ENCODE results near the gene GRM8.

Gene GRM8

DNA sequence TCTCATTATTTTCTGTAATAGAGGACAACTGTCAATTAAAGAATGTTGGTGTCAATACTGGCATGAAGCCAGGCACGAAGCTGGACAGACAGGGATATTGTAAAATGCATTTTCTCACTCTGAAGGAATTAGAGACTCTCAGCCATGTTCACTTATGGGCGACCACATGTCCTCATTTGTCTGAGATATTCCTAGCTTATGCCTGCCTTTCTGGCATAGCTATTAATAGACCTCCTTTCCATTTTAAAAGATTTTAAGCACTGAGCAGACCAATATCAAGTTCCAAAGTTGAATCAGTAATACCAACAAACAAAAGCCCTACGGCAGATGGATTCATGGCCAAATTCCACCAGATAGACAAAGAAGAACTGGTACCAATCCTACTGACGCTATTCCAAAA lies 589.9 kb downstream of the GRM8 start:
- Histone ChIP-seq H3K27me3 (ENCODE audit: control insufficient read depth in 1 of 2, insufficient read depth in 2 of 2, low read length in 2 of 2) (no peaks in the 10 kb centered on the region), H3K27ac (ENCODE audit: low read depth, low read length) (no peak overlapping the region)

DNA sequence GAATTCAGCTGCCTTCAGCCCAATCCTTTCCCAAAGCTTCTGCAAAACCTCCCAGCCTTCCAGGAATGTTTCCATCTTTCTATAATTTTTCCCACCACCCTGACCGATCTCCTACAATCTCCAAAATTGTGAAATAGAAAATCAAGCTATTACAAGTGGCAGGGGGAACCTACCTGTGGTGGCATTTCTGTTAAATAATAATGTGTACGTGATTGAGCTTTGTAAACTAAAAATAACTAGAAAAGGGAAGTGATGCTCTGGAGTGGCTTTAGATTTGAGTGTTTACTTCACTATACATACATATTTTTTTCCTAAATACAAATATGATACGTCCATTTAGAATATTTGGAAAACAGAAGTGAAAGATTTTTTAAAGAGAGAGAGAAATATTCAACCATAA lies 593.6 kb downstream of the GRM8 start:
- Histone ChIP-seq H3K9ac (ENCODE audit: low read depth in 1 of 2, low read length in 2 of 2) (no peak overlapping the region), H3K4me1 (ENCODE audit: control insufficient read depth in 1 of 2, insufficient read depth in 2 of 2, low read length in 2 of 2) (no peaks in the 10 kb centered on the region), H3K27me3 (ENCODE audit: control insufficient read depth in 1 of 2, insufficient read depth in 2 of 2, low read length in 2 of 2) (no peaks in the 10 kb centered on the region), H3K36me3 (ENCODE audit: control insufficient read depth in 1 of 2, insufficient read depth in 2 of 2, low read length in 2 of 2) (no peaks in the 10 kb centered on the region), H3K27ac (ENCODE audit: low read depth, low read length) (no peak overlapping the region), H3K4me3 (ENCODE audit: low read depth in 1 of 2, low read length in 2 of 2) (no peak overlapping the region), H3K9me3 (ENCODE audit: control insufficient read depth in 1 of 2, low read length in 2 of 2) (no peaks in the 10 kb centered on the region)

More for the DNA sequence above, 589.9 kb downstream of the GRM8 start:
- Histone ChIP-seq H3K4me3 (ENCODE audit: low read depth in 1 of 2, low read length in 2 of 2) (no peak overlapping the region), H3K9me3 (ENCODE audit: control insufficient read depth in 1 of 2, low read length in 2 of 2) (peaks cover 3 to 5% of the 10 kb centered on the region in 2 donors), H3K9ac (ENCODE audit: low read depth in 1 of 2, low read length in 2 of 2) (no peak overlapping the region), H3K36me3 (ENCODE audit: control insufficient read depth in 1 of 2, insufficient read depth in 2 of 2, low read length in 2 of 2) (no peaks in the 10 kb centered on the region), H3K4me1 (ENCODE audit: control insufficient read depth in 1 of 2, insufficient read depth in 2 of 2, low read length in 2 of 2) (no peaks in the 10 kb centered on the region)

DNA sequence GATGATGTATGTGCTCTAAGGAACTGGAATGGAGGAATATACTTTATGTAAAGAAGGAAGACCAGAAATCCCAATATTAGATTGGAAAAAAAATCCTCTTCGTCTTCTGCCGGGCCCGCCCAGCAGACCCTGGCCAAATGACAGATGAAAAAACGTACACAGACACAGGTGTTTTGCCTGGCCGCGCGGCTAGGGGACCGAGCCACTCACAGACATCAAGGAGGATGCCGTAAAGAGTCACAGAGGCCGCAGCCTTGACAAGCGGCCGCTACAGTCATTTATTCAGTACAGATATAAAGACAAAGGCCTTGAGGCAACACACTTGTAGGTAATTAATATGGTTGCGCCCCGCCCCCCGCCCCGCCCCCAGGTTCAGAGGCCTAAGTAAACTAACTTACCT lies 594.1 kb downstream of the GRM8 start:
- no peak overlapping the region for H3K27ac ChIP-seq (ENCODE audit: low read depth, low read length)
- H3K9me3 ChIP-seq (ENCODE audit: control insufficient read depth in 1 of 2, low read length in 2 of 2) = no peaks in the 10 kb centered on the region
- no peaks in the 10 kb centered on the region for H3K27me3 ChIP-seq (ENCODE audit: control insufficient read depth in 1 of 2, insufficient read depth in 2 of 2, low read length in 2 of 2)
- no peak overlapping the region for H3K4me3 ChIP-seq (ENCODE audit: low read depth in 1 of 2, low read length in 2 of 2)
- no peaks in the 10 kb centered on the region for H3K4me1 ChIP-seq (ENCODE audit: control insufficient read depth in 1 of 2, insufficient read depth in 2 of 2, low read length in 2 of 2)
- no peak overlapping the region for H3K9ac ChIP-seq (ENCODE audit: low read depth in 1 of 2, low read length in 2 of 2)
- H3K36me3 ChIP-seq (ENCODE audit: control insufficient read depth in 1 of 2, insufficient read depth in 2 of 2, low read length in 2 of 2) = no peaks in the 10 kb centered on the region

DNA sequence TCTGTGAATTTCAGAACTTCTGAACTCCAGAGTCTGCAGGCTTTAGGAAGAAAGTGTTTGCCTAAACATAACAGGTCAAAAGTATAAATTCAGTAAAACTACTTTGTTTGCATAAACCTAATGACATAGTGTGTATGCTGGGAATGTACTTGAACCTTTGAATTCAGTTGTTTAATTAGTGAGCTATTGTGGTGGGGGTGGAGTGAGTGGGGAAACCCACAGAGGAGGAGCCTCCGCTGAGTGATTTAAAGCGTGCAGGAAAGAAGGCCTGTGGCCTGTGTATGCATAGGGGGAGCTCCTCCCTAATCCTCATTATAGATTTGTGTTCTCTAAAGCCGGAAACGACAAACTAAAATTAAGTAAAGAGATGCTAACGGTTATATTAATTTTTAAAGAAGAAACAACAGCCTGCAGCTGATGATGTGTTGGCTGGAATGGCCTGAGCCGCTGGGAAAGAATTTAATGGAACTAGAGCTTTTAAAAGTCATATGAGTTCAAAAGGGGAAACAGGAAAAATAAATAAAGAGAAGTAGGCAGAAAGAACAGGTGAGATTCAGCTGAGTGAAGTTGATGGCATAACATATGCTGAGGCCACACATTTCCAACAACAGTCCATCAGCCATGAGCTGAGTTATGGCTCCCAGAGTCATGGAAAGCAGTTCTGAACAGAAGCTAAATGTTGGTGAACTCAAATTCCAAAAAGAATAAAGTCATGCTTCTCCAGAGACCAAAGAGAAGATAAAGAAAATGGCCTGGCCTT lies 595.0 kb downstream of the GRM8 start:
- H3K9me3 ChIP-seq (ENCODE audit: control insufficient read depth in 1 of 2, low read length in 2 of 2) = no peaks in the 10 kb centered on the region
- H3K9ac ChIP-seq (ENCODE audit: low read depth in 1 of 2, low read length in 2 of 2) = no peak overlapping the region
- H3K4me1 ChIP-seq (ENCODE audit: control insufficient read depth in 1 of 2, insufficient read depth in 2 of 2, low read length in 2 of 2) = no peaks in the 10 kb centered on the region
- H3K36me3 ChIP-seq (ENCODE audit: control insufficient read depth in 1 of 2, insufficient read depth in 2 of 2, low read length in 2 of 2) = no peaks in the 10 kb centered on the region
- no peak overlapping the region for H3K27ac ChIP-seq (ENCODE audit: low read depth, low read length)
- no peaks in the 10 kb centered on the region for H3K27me3 ChIP-seq (ENCODE audit: control insufficient read depth in 1 of 2, insufficient read depth in 2 of 2, low read length in 2 of 2)
- no peak overlapping the region for H3K4me3 ChIP-seq (ENCODE audit: low read depth in 1 of 2, low read length in 2 of 2)

DNA sequence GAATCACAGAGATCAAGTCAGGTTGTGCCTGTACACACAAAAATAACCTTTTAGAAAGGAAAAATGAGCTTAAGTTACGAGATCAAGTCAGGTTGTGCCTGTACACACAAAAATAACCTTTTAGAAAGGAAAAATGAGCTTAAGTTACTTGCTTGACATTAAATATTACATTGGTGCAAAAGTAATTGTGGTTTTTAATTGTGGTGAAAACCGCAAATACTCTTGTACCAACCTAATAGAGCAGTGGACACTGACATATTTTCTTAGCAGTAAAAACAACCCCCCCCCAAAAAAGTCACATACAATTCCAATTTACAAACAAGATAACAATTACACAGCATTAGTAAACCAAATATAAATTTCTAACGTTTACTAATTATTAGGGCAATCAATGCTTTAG lies 595.6 kb downstream of the GRM8 start:
- Histone ChIP-seq H3K4me1 (ENCODE audit: control insufficient read depth in 1 of 2, insufficient read depth in 2 of 2, low read length in 2 of 2) (no peaks in the 10 kb centered on the region), H3K36me3 (ENCODE audit: control insufficient read depth in 1 of 2, insufficient read depth in 2 of 2, low read length in 2 of 2) (no peaks in the 10 kb centered on the region), H3K9ac (ENCODE audit: low read depth in 1 of 2, low read length in 2 of 2) (no peak overlapping the region), H3K27ac (ENCODE audit: low read depth, low read length) (no peak overlapping the region), H3K4me3 (ENCODE audit: low read depth in 1 of 2, low read length in 2 of 2) (no peak overlapping the region), H3K27me3 (ENCODE audit: control insufficient read depth in 1 of 2, insufficient read depth in 2 of 2, low read length in 2 of 2) (no peaks in the 10 kb centered on the region), H3K9me3 (ENCODE audit: control insufficient read depth in 1 of 2, low read length in 2 of 2) (peaks cover 0 to 3% of the 10 kb centered on the region in 2 donors)

DNA sequence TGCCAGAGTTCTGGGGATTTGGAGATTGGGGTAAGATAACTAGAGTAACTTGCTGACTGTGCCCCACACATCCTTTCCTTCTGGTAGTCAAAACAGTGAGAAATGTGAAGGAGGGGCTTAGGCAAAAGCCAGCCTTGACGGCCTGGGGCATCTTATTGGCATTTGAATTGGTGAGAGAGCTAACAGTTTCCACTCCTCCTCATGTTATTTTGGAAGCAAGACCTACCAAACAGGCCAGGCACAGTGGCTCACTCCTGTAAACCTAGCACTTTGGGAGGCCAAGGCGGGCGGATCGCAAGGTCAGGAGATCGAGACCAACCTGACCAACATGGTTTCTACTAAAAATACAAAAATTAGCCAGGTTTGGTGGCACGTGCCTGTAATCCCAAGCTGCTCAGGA lies 596.6 kb downstream of the GRM8 start:
- no peaks in the 10 kb centered on the region for H3K36me3 ChIP-seq (ENCODE audit: control insufficient read depth in 1 of 2, insufficient read depth in 2 of 2, low read length in 2 of 2)
- no peak overlapping the region for H3K4me3 ChIP-seq (ENCODE audit: low read depth in 1 of 2, low read length in 2 of 2)
- H3K9me3 ChIP-seq (ENCODE audit: control insufficient read depth in 1 of 2, low read length in 2 of 2) = peaks cover 0 to 3% of the 10 kb centered on the region in 2 donors
- H3K27me3 ChIP-seq (ENCODE audit: control insufficient read depth in 1 of 2, insufficient read depth in 2 of 2, low read length in 2 of 2) = no peaks in the 10 kb centered on the region
- H3K4me1 ChIP-seq (ENCODE audit: control insufficient read depth in 1 of 2, insufficient read depth in 2 of 2, low read length in 2 of 2) = no peaks in the 10 kb centered on the region
- H3K27ac ChIP-seq (ENCODE audit: low read depth, low read length) = no peak overlapping the region
- no peak overlapping the region for H3K9ac ChIP-seq (ENCODE audit: low read depth in 1 of 2, low read length in 2 of 2)

DNA sequence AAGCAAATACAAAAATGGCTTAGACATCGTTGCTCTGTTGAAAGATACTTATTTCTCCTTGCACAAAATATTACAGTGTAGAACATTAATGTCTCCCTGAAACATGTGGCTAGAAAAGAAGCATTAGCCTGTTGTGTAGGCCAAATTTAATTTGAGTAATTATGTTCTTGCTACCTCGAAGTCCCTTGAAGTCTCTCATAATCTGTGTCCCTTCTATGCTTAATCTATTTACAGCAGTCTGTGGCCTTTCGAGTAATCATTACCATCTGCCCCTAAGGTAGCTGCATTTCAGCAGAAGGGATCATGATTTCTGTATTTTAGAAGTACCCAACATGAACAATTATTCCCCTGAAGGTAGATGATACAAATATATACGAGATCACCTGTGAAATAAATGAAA lies 615.2 kb downstream of the GRM8 start:
- Histone ChIP-seq H3K4me1 (ENCODE audit: control insufficient read depth in 1 of 2, insufficient read depth in 2 of 2, low read length in 2 of 2) (no peaks in the 10 kb centered on the region), H3K27me3 (ENCODE audit: control insufficient read depth in 1 of 2, insufficient read depth in 2 of 2, low read length in 2 of 2) (no peaks in the 10 kb centered on the region), H3K9ac (ENCODE audit: low read depth in 1 of 2, low read length in 2 of 2) (no peak overlapping the region), H3K4me3 (ENCODE audit: low read depth in 1 of 2, low read length in 2 of 2) (no peak overlapping the region), H3K36me3 (ENCODE audit: control insufficient read depth in 1 of 2, insufficient read depth in 2 of 2, low read length in 2 of 2) (no peaks in the 10 kb centered on the region), H3K9me3 (ENCODE audit: control insufficient read depth in 1 of 2, low read length in 2 of 2) (peaks cover 0 to 2% of the 10 kb centered on the region in 2 donors), H3K27ac (ENCODE audit: low read depth, low read length) (no peak overlapping the region)

DNA sequence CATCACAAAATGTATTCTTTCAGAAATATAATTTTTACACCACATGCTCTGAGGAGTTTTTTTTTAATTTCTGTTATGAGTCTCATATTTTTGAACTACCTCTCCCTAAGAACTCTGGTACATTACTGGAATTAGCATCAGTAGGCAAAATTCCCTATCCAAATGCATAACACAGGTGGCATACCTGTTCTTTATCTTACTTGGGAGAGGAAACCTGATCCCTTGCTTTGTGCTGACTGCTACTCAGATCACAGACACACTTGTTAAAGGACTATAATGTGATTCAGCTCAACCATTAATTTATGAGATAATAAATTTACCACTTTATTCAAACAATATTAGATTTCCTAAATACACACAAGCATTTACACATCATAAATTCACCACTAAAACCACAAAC lies 617.2 kb downstream of the GRM8 start:
- Histone ChIP-seq H3K4me3 (ENCODE audit: low read depth in 1 of 2, low read length in 2 of 2) (no peak overlapping the region), H3K27me3 (ENCODE audit: control insufficient read depth in 1 of 2, insufficient read depth in 2 of 2, low read length in 2 of 2) (no peaks in the 10 kb centered on the region), H3K9me3 (ENCODE audit: control insufficient read depth in 1 of 2, low read length in 2 of 2) (peaks cover 0 to 6% of the 10 kb centered on the region in 2 donors), H3K27ac (ENCODE audit: low read depth, low read length) (no peak overlapping the region), H3K36me3 (ENCODE audit: control insufficient read depth in 1 of 2, insufficient read depth in 2 of 2, low read length in 2 of 2) (no peaks in the 10 kb centered on the region), H3K4me1 (ENCODE audit: control insufficient read depth in 1 of 2, insufficient read depth in 2 of 2, low read length in 2 of 2) (no peaks in the 10 kb centered on the region), H3K9ac (ENCODE audit: low read depth in 1 of 2, low read length in 2 of 2) (no peak overlapping the region)

DNA sequence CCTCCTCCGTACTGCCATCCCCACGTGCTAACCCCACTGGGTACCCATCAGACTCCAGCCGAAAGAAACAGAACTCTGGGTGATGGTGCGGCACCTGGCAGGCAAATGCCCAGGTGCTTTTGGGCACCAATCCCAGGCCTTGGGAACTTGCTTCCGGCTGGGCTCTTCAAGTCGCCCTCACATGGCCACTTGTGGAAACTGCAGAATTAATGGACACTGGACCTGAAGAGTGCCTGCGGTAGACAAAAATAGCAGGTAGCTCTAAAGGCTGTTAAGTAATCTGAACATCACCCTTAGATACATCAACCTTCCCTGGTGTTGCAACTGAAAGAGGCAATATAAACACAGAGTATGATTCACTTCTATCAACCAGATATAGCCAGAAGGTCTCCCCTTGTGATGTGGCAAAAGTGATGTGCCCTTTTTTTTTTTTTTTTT lies 644.4 kb downstream of the GRM8 start:
- Histone ChIP-seq H3K4me3 (ENCODE audit: low read depth in 1 of 2, low read length in 2 of 2) (no peak overlapping the region), H3K9me3 (ENCODE audit: control insufficient read depth in 1 of 2, low read length in 2 of 2) (peaks cover 0 to 3% of the 10 kb centered on the region in 2 donors), H3K27ac (ENCODE audit: low read depth, low read length) (no peak overlapping the region), H3K27me3 (ENCODE audit: control insufficient read depth in 1 of 2, insufficient read depth in 2 of 2, low read length in 2 of 2) (no peaks in the 10 kb centered on the region), H3K4me1 (ENCODE audit: control insufficient read depth in 1 of 2, insufficient read depth in 2 of 2, low read length in 2 of 2) (no peaks in the 10 kb centered on the region), H3K9ac (ENCODE audit: low read depth in 1 of 2, low read length in 2 of 2) (no peak overlapping the region), H3K36me3 (ENCODE audit: control insufficient read depth in 1 of 2, insufficient read depth in 2 of 2, low read length in 2 of 2) (no peaks in the 10 kb centered on the region)

DNA sequence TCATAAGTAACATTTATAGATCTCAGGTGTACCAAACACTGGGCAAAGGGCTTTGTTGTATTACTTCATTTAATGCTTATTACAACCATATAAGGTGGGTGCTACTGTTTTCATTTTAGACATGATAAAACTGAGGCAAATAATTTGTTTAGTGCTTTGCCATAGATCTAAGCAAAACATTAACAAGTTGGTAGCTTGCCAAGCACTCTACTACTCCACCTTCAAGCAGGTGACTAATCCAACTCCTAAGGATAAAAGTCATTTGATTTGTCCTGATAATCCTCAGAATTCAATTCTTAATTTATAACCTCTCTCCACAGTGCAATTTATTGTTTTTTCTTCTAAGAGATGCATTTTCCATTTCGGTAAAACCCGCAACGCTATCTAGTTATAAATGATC lies 646.4 kb downstream of the GRM8 start:
- peaks cover 0 to 3% of the 10 kb centered on the region in 2 donors for H3K9me3 ChIP-seq (ENCODE audit: control insufficient read depth in 1 of 2, low read length in 2 of 2)
- H3K36me3 ChIP-seq (ENCODE audit: control insufficient read depth in 1 of 2, insufficient read depth in 2 of 2, low read length in 2 of 2) = no peaks in the 10 kb centered on the region
- H3K27ac ChIP-seq (ENCODE audit: low read depth, low read length) = no peak overlapping the region
- H3K4me3 ChIP-seq (ENCODE audit: low read depth in 1 of 2, low read length in 2 of 2) = no peak overlapping the region
- H3K4me1 ChIP-seq (ENCODE audit: control insufficient read depth in 1 of 2, insufficient read depth in 2 of 2, low read length in 2 of 2) = no peaks in the 10 kb centered on the region
- no peak overlapping the region for H3K9ac ChIP-seq (ENCODE audit: low read depth in 1 of 2, low read length in 2 of 2)
- H3K27me3 ChIP-seq (ENCODE audit: control insufficient read depth in 1 of 2, insufficient read depth in 2 of 2, low read length in 2 of 2) = no peaks in the 10 kb centered on the region

All from duodenal mucosa (tissue), 2 donors.